PC-3 (cell line): Measurements from ENCODE around the gene RIPOR3. TPM values are rescaled to one million over a fixed set of nuclear protein-coding genes. Genes with fewer than 3 reads are reported as not detected.
"Not testable (repeated sequence)": the region's sequence is repeated elsewhere in the genome, so short reads cannot be mapped to it uniquely, and the experiment has no call there.

ENCODE experiments used
- ATAC-seq: fragments of 200-7000 bp; cut with Tn5 transposase; 2 replicates; pipeline ENCODE4 v1.9.1; 2020; ENCODE audit warnings: mild to moderate bottlenecking, moderate library complexity
- BruUV-seq: library from RNA; stranded (reverse); fragments of 400-500 nt; replicated peaks from 2 replicates; lab custom pipeline; 2021; lab: Mats Ljungman, UMichigan
- CTCF ChIA-PET: fragments of 300-600 bp; sonication (Branson Sonifier 250); formaldehyde crosslinking; loops from one replicate; lab custom pipeline; 2022; ENCODE audit warnings: antibody characterized with exemption; lab: Charles Lee
- POLR2A ChIA-PET: fragments of 300-600 bp; sonication (Branson Sonifier 250); formaldehyde crosslinking; loops from one replicate; lab custom pipeline; 2022; ENCODE audit warnings: antibody characterized with exemption; ENCODE audit not compliant: unreplicated experiment; lab: Charles Lee
- DNase-seq: peaks from one replicate; pipeline ENCODE4 v3.0.0-alpha.2; 2015
- H2AFZ ChIP-seq: fragments of 300-600 bp; sonication (generic); 2 replicates; pipeline ENCODE4 v1.6.0; 2016; ENCODE audit warnings: antibody characterized with exemption, low read length
- H3F3A ChIP-seq: fragments of 300-600 bp; sonication (generic); one replicate; pipeline ENCODE4 v1.6.0; 2017; ENCODE audit warnings: antibody characterized with exemption, low read length, control low read depth, mild to moderate bottlenecking; ENCODE audit not compliant: unreplicated experiment
- H3K27ac ChIP-seq: fragments of 300-600 bp; sonication (generic); 2 replicates; pipeline ENCODE4 v1.5.1; 2016; ENCODE audit warnings: mild to moderate bottlenecking, low read length
- H3K27me3 ChIP-seq: fragments of 300-600 bp; sonication (generic); 2 replicates; pipeline ENCODE4 v1.6.1; 2016; ENCODE audit warnings: low read length, mixed read lengths
- H3K36me3 ChIP-seq: fragments of 300-600 bp; sonication (generic); 2 replicates; pipeline ENCODE4 v1.6.1; 2016; ENCODE audit warnings: low read depth, mixed run types, low read length, mixed read lengths
- H3K4me1 ChIP-seq: fragments of 300-600 bp; sonication (generic); 2 replicates; pipeline ENCODE4 v1.5.1; 2016; ENCODE audit warnings: low read length; ENCODE audit not compliant: insufficient read depth
- H3K4me2 ChIP-seq: fragments of 300-600 bp; sonication (generic); 2 replicates; pipeline ENCODE4 v1.6.0; 2016; ENCODE audit warnings: low read length
- H3K4me3 ChIP-seq: fragments of 300-600 bp; sonication (generic); 2 replicates; pipeline ENCODE4 v1.5.1; 2016; ENCODE audit warnings: mild to moderate bottlenecking, low read length, mixed read lengths
- H3K79me2 ChIP-seq: fragments of 300-600 bp; sonication (generic); 2 replicates; pipeline ENCODE4 v1.6.1; 2017; ENCODE audit warnings: low read length, mixed read lengths
- H3K9ac ChIP-seq: fragments of 300-600 bp; sonication (generic); 2 replicates; pipeline ENCODE4 v1.6.0; 2016; ENCODE audit warnings: mild to moderate bottlenecking, low read length
- H3K9me2 ChIP-seq: fragments of 300-600 bp; sonication (generic); replicated peaks from 2 replicates; pipeline ENCODE4 v1.6.1; 2016; ENCODE audit warnings: mixed run types, low read length, mixed read lengths
- H3K9me3 ChIP-seq: fragments of 300-600 bp; sonication (generic); 2 replicates; pipeline ENCODE4 v1.6.1; 2016; ENCODE audit warnings: low read length, mixed read lengths
- H4K20me1 ChIP-seq: fragments of 300-600 bp; sonication (generic); 2 replicates; pipeline ENCODE4 v1.6.1; 2016; ENCODE audit warnings: low read length, mixed read lengths
- EZH2 ChIP-seq: fragments of 300-600 bp; sonication (generic); IDR thresholded peaks from one replicate; pipeline ENCODE4 v1.6.1; 2017; ENCODE audit warnings: antibody characterized with exemption, mild to moderate bottlenecking, low read length; ENCODE audit not compliant: unreplicated experiment
- EZH2phosphoT487 ChIP-seq: fragments of 300-600 bp; sonication (generic); IDR thresholded peaks from 2 replicates; pipeline ENCODE4 v1.6.1; 2018; ENCODE audit warnings: mild to moderate bottlenecking, antibody characterized with exemption, low read length, borderline replicate concordance
- intact Hi-C: fragments of 100-400 bp; cut with micrococcal nuclease; formaldehyde crosslinking; loops from 2 replicates; pipeline ENCODE4 v1.9.0; 2023
- total RNA-seq: library from RNA; depleted of rRNA; stranded (reverse); fragments of >200 nt; gene quantifications from 2 replicates; pipeline ENCODE4 v1.2.3, GENCODE V29; 2014
- TF ChIP-seq, protein P1 (sequence below): fragments of 300-600 bp; sonication (generic); conservative IDR thresholded peaks from 2 replicates; pipeline ENCODE4 v1.5.1; 2017; ENCODE audit warnings: antibody characterized with exemption, low read depth, mild to moderate bottlenecking, low read length

RIPOR3 gene
- total RNA-seq, 1 experiment from 2014 or later = 0.04 TPM

DNA sequence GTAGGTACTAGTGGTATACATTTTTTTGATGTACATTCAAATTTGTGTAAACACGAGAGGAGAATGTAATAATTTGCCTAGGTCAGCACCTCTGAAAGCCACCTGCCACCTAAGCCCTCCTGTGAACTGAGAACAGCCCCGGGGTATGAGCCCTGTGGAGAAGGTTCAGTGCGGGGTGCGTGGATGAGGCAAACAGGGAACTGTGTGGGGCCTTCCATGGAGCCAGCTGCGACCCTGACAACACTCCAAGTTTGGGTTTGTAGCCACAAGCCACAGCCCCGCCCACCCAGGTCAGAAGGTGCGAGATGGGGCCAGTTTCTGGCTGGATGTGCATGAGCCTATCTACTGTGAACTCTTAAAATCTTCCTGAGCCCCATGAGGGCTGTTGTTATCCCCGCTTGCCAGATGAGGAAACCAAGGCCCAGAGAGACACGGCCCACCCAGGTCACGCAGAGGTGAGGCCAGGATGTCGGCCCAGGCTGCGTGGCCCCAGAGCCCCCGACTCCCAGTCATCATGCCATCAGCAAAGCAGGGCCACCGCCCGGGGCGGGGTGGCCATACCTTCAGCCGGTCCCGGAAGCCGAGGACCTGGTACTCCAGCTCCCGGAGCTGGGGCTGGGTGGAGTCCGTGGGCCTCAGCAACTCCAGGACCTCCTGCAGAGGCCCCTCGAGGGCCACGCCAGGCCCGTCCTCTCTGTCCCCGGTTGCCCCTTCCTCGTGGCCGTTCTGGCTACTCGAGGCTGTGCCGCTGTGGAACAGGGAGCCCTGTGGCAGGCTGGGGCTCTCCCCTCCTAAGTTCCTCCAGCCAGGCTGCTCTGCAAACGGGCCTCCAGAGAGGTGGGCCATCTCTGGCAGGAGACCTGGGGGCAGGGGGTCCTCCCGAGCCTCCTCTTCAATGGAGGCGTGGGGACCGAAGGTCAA, 89.6 kb downstream of the RIPOR3 start:
- H4K20me1 ChIP-seq = no peaks in the 10 kb centered on the region
- H3K9ac ChIP-seq = no peak overlapping the region
- no TSS peak for BruUV-seq
- no peak overlapping the region for H3K4me3 ChIP-seq
- TF ChIP-seq EZH2 = no peak
- no peak overlapping the region for H2AFZ ChIP-seq
- no peaks in the 10 kb centered on the region for H3K79me2 ChIP-seq
- CTCF ChIA-PET = no interaction called here
- ATAC-seq = no peak
- no peaks in the 10 kb centered on the region for H3K27me3 ChIP-seq
- H3K9me3 ChIP-seq = no peaks in the 10 kb centered on the region
- no peak overlapping the region for H3K4me2 ChIP-seq
- DNase-seq = no peak
- H3K36me3 ChIP-seq = no peaks in the 10 kb centered on the region
- no peaks in the 10 kb centered on the region for H3F3A ChIP-seq
- intact Hi-C loops = no loop called here
- POLR2A ChIA-PET = no interaction called here
- no peaks in the 10 kb centered on the region for H3K4me1 ChIP-seq
- H3K9me2 ChIP-seq = no peaks in the 10 kb centered on the region
- H3K27ac ChIP-seq = no peak overlapping the region

DNA sequence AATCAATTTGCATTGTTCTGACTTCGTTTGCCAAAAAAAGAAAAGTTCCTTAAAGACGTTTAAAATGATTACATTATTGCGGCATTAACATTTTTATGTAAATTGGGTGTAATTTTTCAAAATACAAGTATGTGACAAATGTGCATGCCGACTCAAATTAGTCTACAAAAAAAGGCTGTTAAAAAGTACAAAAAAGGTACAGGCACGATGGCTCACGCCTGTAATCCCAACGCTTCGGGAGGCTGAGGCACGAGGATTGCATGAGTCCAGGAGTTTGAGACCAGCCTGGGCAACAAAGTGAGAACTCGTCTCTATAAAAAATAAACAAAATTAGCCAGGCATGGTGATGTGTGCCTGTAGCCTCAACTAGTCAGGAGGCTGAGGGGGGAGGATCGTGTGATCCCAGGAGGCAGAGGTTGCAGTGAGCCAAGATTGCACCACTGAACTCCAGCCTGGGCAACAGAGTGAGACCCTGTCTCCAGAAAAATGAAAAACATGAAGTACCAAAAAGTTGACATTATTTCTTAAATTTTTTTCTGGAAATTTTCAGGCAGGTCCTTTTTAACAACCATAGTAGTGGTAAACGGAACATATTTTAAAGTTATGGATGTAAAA, 91.0 kb downstream of the RIPOR3 start:
- no peak overlapping the region for H3K4me3 ChIP-seq
- H3K9me2 ChIP-seq = no peaks in the 10 kb centered on the region
- H3K9ac ChIP-seq = no peak overlapping the region
- H3K79me2 ChIP-seq = no peaks in the 10 kb centered on the region
- no peaks in the 10 kb centered on the region for H4K20me1 ChIP-seq
- H2AFZ ChIP-seq = no peak overlapping the region
- POLR2A ChIA-PET = no interaction called here
- no peak for DNase-seq
- H3K4me1 ChIP-seq = no peaks in the 10 kb centered on the region
- H3F3A ChIP-seq = no peaks in the 10 kb centered on the region
- TF ChIP-seq EZH2 (no peak), EZH2phosphoT487 (no peak)
- TF ChIP-seq, protein P1, sequence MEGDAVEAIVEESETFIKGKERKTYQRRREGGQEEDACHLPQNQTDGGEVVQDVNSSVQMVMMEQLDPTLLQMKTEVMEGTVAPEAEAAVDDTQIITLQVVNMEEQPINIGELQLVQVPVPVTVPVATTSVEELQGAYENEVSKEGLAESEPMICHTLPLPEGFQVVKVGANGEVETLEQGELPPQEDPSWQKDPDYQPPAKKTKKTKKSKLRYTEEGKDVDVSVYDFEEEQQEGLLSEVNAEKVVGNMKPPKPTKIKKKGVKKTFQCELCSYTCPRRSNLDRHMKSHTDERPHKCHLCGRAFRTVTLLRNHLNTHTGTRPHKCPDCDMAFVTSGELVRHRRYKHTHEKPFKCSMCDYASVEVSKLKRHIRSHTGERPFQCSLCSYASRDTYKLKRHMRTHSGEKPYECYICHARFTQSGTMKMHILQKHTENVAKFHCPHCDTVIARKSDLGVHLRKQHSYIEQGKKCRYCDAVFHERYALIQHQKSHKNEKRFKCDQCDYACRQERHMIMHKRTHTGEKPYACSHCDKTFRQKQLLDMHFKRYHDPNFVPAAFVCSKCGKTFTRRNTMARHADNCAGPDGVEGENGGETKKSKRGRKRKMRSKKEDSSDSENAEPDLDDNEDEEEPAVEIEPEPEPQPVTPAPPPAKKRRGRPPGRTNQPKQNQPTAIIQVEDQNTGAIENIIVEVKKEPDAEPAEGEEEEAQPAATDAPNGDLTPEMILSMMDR = no peak
- ATAC-seq = no peak
- H3K4me2 ChIP-seq = no peak overlapping the region
- H3K9me3 ChIP-seq = no peaks in the 10 kb centered on the region
- BruUV-seq = no TSS peak
- H3K36me3 ChIP-seq = no peaks in the 10 kb centered on the region
- intact Hi-C loops = no loop called here
- CTCF ChIA-PET = no interaction called here
- no peaks in the 10 kb centered on the region for H3K27me3 ChIP-seq
- H3K27ac ChIP-seq = no peak overlapping the region

DNA sequence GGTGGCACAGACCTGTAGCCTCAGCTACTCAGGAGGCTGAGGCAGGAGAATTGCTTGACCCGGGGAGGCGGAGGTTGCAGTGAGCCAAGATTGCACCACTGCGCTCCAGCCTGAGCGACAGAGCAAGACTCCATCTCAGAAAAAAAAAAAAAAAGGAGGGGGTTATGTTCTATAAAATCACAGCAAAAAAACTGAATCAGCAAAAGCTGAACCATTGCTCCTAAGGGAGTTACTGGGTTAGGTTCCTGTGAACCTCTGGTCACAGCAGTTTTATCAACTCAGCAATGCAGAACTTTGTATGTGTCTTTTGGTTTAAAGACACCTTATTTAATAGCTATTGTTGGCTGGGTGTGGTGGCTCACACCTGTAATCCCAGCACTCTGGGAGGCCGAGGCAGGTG, 92.6 kb downstream of the RIPOR3 start:
- intact Hi-C loops, H3K36me3 ChIP-seq, H4K20me1 ChIP-seq, H3K27me3 ChIP-seq, BruUV-seq, H3K9me2 ChIP-seq, H2AFZ ChIP-seq, H3K79me2 ChIP-seq, H3K4me2 ChIP-seq, H3K4me3 ChIP-seq, POLR2A ChIA-PET, CTCF ChIA-PET, H3F3A ChIP-seq, ATAC-seq, DNase-seq, H3K4me1 ChIP-seq, H3K9me3 ChIP-seq, H3K9ac ChIP-seq, H3K27ac ChIP-seq: not testable (repeated sequence)
